ENCODE results near the gene AFAP1.

Gene AFAP1

GRCh38 chr4:7892212-7893019, 47.2 kb downstream of the AFAP1 start:
- peak; percentile 48 for DNase-seq

GRCh38 chr4:7890635-7891393, 48.8 kb downstream of the AFAP1 start:
- DNase-seq, result peak; percentile 45

GRCh38 chr4:7887436-7887835, 52.2 kb downstream of the AFAP1 start:
- no peak for DNase-seq

GRCh38 chr4:7886007-7886973, 53.4 kb downstream of the AFAP1 start:
- DNase-seq, result no peak

GRCh38 chr4:7885216-7886006, 54.2 kb downstream of the AFAP1 start:
- no peak for DNase-seq

- no peak for DNase-seq
Measured at GRCh38 chr4:7880683-7881082, 59.0 kb downstream of the AFAP1 start.

- DNase-seq, result no peak
Measured at GRCh38 chr4:7879127-7879526, 60.5 kb downstream of the AFAP1 start.

GRCh38 chr4:7878323-7878722, 61.3 kb downstream of the AFAP1 start:
- DNase-seq, result no peak

- DNase-seq, result no peak
Measured at GRCh38 chr4:7877176-7877575, 62.5 kb downstream of the AFAP1 start.

- DNase-seq, result no peak
Measured at GRCh38 chr4:7876201-7876875, 63.3 kb downstream of the AFAP1 start.

GRCh38 chr4:7874838-7875237, 64.8 kb downstream of the AFAP1 start:
- no peak for DNase-seq

GRCh38 chr4:7873881-7874280, 65.8 kb downstream of the AFAP1 start:
- DNase-seq, result no peak

GRCh38 chr4:7872264-7872771, 67.3 kb downstream of the AFAP1 start:
- DNase-seq, result peak; percentile 78

- no peak for DNase-seq
Measured at GRCh38 chr4:7871356-7871755, 68.3 kb downstream of the AFAP1 start.

- no peak for DNase-seq
Measured at GRCh38 chr4:7868892-7869471, 70.7 kb downstream of the AFAP1 start.

GRCh38 chr4:7868436-7868775, 71.3 kb downstream of the AFAP1 start:
- no peak for DNase-seq

- DNase-seq, result no peak
Measured at GRCh38 chr4:7867701-7868435, 71.8 kb downstream of the AFAP1 start.

GRCh38 chr4:7867191-7867590, 72.5 kb downstream of the AFAP1 start:
- no peak for DNase-seq

- DNase-seq, result no peak
Measured at GRCh38 chr4:7865533-7865932, 74.1 kb downstream of the AFAP1 start.

GRCh38 chr4:7864685-7865084, 75.0 kb downstream of the AFAP1 start:
- DNase-seq, result no peak
